Thoracic aorta (tissue), 2 donors: ENCODE data around the gene FCSK. TPM values are rescaled to one million over a fixed set of nuclear protein-coding genes. Genes with fewer than 3 reads are reported as not detected.

ENCODE experiments used
- ATAC-seq: fragments of 150-250 bp; one replicate; pipeline ENCODE4 v1.8.0; 2017; ENCODE audit warnings: low read depth; ENCODE audit not compliant: insufficient number of reproducible peaks, low FRiP score
- DNase-seq: peaks from one replicate; pipeline ENCODE4 v3.0.0-alpha.2; 2020; ENCODE audit warnings: low spot score
- H3K27ac ChIP-seq, 2 donors: fragments of 200-600 bp; sonication (generic); 1 replicate in 1 of 2; 2 replicates in 1 of 2; pipeline ENCODE4 v1.5.1; 2016; ENCODE audit warnings: mild to moderate bottlenecking in 2 of 2, moderate library complexity in 2 of 2
- H3K27me3 ChIP-seq: fragments of 200-600 bp; sonication (generic); replicated peaks from 2 replicates; pipeline ENCODE4 v1.6.0; 2016; ENCODE audit warnings: mild to moderate bottlenecking; ENCODE audit not compliant: insufficient read depth
- H3K36me3 ChIP-seq: fragments of 200-600 bp; sonication (generic); one replicate; pipeline ENCODE4 v1.5.1; 2016
- H3K4me1 ChIP-seq, 2 donors: fragments of 200-600 bp; sonication (generic); 1 replicate in 1 of 2; 2 replicates in 1 of 2; pipeline versions ENCODE4 v1.5.1 to v1.6.0; 2016; ENCODE audit warnings: low read depth in 2 of 2, mild to moderate bottlenecking in 1 of 2; ENCODE audit not compliant: control insufficient read depth in 1 of 2
- H3K4me3 ChIP-seq: fragments of 200-600 bp; sonication (generic); 2 replicates; pipeline ENCODE4 v1.5.1; 2016; ENCODE audit warnings: mild to moderate bottlenecking
- H3K9me3 ChIP-seq: fragments of 200-600 bp; sonication (generic); 2 replicates; pipeline ENCODE4 v1.5.1; 2016
- total RNA-seq, 2 donors: library from RNA; depleted of rRNA; stranded (reverse); fragments of >200 nt; gene quantifications; one replicate each; pipeline versions ENCODE4 v1.1.0 to v1.2.3, GENCODE V29; 2016
- TF ChIP-seq, protein P1 (sequence below): fragments of 200-600 bp; sonication (generic); IDR thresholded peaks from one replicate; pipeline ENCODE4 v1.5.1; 2019; ENCODE audit warnings: antibody characterized with exemption

FCSK gene
- total RNA-seq, 2 donors from 2014 or later: 16.1 to 20.4 TPM

DNA sequence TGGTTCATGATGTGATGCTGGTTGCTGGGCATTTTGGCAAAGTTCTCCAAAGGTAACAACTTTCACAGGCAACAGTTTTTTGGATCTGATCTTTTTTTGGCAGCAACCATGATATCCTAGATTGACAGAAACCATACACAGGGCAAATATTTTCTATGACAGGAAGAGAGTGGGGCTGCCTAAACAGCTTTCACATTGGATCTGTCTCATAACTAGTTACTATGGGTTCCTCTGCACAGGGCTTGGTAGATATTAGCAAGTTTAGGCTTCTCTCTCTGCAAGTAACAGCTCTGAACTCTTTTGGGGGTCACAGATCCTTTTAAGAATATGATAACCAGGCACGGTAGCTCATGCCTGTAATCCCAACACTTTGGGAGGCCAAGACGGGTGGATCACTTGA, 40.4 kb downstream of the FCSK start:
- no peak for ATAC-seq
- peaks cover 41% of the 10 kb centered on the region for H3K36me3 ChIP-seq
- H3K27ac ChIP-seq: no peak overlapping the region
- no peaks in the 10 kb centered on the region for H3K27me3 ChIP-seq
- TF ChIP-seq, protein P1, sequence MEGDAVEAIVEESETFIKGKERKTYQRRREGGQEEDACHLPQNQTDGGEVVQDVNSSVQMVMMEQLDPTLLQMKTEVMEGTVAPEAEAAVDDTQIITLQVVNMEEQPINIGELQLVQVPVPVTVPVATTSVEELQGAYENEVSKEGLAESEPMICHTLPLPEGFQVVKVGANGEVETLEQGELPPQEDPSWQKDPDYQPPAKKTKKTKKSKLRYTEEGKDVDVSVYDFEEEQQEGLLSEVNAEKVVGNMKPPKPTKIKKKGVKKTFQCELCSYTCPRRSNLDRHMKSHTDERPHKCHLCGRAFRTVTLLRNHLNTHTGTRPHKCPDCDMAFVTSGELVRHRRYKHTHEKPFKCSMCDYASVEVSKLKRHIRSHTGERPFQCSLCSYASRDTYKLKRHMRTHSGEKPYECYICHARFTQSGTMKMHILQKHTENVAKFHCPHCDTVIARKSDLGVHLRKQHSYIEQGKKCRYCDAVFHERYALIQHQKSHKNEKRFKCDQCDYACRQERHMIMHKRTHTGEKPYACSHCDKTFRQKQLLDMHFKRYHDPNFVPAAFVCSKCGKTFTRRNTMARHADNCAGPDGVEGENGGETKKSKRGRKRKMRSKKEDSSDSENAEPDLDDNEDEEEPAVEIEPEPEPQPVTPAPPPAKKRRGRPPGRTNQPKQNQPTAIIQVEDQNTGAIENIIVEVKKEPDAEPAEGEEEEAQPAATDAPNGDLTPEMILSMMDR: no peak
- no peak for DNase-seq
- no peak overlapping the region for H3K4me3 ChIP-seq
- no peaks in the 10 kb centered on the region for H3K4me1 ChIP-seq
- no peaks in the 10 kb centered on the region for H3K9me3 ChIP-seq

DNA sequence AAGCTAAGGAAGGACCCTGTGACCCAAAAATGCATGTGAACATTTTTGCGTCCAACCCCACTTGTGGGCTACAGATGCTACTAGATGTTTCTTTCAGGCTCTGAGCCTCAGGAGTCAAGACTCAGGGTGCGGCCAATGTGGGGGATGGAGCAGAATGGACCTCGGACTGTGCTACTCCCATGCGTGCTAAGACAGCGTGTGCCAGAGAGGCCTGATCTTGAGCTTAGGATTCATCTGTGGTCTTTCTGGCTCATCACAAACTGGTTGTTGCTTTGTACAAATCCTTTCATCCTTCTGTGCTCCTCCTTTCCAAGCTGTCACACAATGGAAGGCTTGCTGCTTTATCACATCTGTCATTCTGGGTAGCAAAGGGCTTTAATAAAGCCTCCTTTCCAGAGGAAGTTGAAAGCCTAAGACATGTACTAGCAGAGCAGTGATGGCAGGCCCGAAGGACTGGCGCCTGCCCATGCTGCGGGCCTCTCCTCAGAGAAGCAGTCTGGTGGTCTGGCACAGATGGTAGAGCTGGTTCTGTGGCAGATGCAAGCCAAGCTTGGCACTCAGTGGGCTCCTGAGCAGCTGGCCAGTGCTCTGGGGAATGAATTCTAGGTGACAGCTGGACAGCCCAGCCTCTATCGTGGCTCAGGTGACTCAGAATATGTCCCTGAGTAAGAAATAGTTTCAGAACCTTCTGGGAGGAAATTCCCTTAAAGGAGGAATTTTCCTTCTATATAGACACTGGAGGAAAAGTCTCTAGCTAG, 41.2 kb downstream of the FCSK start:
- H3K36me3 ChIP-seq: peaks cover 34% of the 10 kb centered on the region
- ATAC-seq: no peak

DNA sequence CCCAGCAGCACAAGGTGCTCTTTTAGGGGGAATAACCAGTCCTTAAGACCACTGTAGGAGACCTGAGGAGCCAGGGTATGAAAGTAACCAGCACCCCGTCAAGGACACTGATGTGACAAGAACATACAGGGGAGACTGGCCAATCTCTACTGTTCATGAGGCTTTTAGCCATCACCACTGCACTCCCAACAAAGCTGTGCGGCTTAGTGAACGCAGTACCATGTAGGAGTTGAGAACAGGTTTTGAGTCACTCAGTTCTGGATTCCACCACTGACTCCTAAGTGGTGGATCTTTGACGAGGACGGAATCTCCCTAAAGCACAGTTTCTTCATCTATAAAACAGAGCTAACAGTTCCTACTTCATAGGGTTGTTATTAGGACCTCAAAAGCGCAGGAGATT, 42.1 kb downstream of the FCSK start:
- ATAC-seq (no peak), DNase-seq (no peak)
- no peak overlapping the region for H3K4me3 ChIP-seq
- no peaks in the 10 kb centered on the region for H3K27me3 ChIP-seq
- TF ChIP-seq, protein P1: no peak
- no peak overlapping the region for H3K27ac ChIP-seq
- no peaks in the 10 kb centered on the region for H3K9me3 ChIP-seq
- H3K4me1 ChIP-seq: no peaks in the 10 kb centered on the region
- peaks cover 39% of the 10 kb centered on the region for H3K36me3 ChIP-seq

More for the DNA sequence above, 41.2 kb downstream of the FCSK start:
- Histone ChIP-seq H3K4me1 (no peaks in the 10 kb centered on the region), H3K27ac (no peak overlapping the region), H3K9me3 (no peaks in the 10 kb centered on the region), H3K27me3 (no peaks in the 10 kb centered on the region), H3K4me3 (no peak overlapping the region)
- TF ChIP-seq, protein P1: no peak
- DNase-seq: no peak

DNA sequence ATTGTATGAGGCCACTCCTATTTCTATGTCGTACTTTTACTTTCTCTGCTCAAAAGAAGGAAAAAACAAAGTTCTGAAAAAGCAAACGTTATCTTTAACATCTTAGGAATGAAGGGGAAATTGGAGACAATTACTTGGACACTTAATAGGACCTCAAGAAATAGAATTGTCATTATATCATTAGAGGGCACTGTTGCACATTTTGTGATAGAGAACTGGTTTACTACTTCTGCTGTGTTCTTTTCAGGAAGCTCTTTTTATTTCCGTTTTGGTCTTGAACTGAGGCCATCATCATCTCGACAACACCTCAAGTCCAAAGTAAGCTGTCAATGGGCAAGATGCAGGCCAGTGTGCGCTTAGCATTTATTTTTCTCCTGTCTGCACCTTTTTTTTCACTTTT, 54.4 kb downstream of the FCSK start:
- Histone ChIP-seq H3K27me3 (no peaks in the 10 kb centered on the region), H3K4me1 (no peaks in the 10 kb centered on the region), H3K27ac (no peak overlapping the region), H3K36me3 (peaks cover 48% of the 10 kb centered on the region), H3K4me3 (no peak overlapping the region), H3K9me3 (no peaks in the 10 kb centered on the region)
- no peak for ATAC-seq
- TF ChIP-seq, protein P1: no peak
- no peak for DNase-seq

DNA sequence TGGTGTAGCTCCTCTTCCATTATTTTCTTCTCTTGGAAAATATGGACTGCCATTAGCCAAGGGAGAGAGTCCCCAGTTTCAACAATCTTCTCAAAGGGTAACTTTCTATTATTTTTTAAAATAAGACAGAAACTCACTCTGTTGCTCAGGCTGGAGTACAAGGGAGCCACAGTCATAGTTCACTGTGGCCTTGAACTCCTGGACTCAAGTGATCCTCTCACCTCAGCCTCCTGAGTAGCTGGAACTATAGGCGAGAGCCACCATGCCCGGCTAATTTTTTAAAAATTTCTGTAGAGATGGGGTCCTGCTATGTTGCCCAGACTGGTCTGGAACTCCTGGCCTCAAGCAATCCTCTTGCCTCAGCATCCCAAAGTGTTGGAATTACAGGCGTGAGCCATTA, 55.8 kb downstream of the FCSK start:
- Histone ChIP-seq H3K27ac (no peak overlapping the region), H3K4me1 (no peaks in the 10 kb centered on the region), H3K9me3 (no peaks in the 10 kb centered on the region), H3K4me3 (no peak overlapping the region), H3K27me3 (no peaks in the 10 kb centered on the region), H3K36me3 (peaks cover 54% of the 10 kb centered on the region)
- TF ChIP-seq, protein P1: no peak
- DNase-seq: no peak
- ATAC-seq: no peak
